Left lung (tissue), 10 donors: Measurements from ENCODE around the gene OR52M1. TPM values are rescaled to one million over a fixed set of nuclear protein-coding genes. Genes with fewer than 3 reads are reported as not detected.

Experiments
- ATAC-seq: fragments of 200-7000 bp; cut with Tn5 transposase; one replicate; pipeline ENCODE4 v1.9.1; 2020; ENCODE audit warnings: moderate library complexity
- DNase-seq, 4 donors: peaks; one replicate each; pipeline ENCODE4 v3.0.0-alpha.2; 2013 to 2020
- H3K27ac ChIP-seq, 2 donors: fragments of 200-600 bp; sonication (generic) in 1 of 2; one replicate each; pipeline versions ENCODE4 v1.5.0 to v1.8.0; 2020 to 2021
- H3K27me3 ChIP-seq, 2 donors: fragments of 200-600 bp; sonication (generic) in 1 of 2; one replicate each; pipeline versions ENCODE4 v1.5.0 to v1.8.0; 2020 to 2021
- H3K36me3 ChIP-seq, 2 donors: fragments of 200-600 bp; sonication (generic) in 1 of 2; one replicate each; pipeline versions ENCODE4 v1.5.0 to v1.8.0; 2020 to 2021
- H3K4me1 ChIP-seq, 2 donors: fragments of 200-600 bp; one replicate each; pipeline ENCODE4 v1.8.0; 2021
- H3K4me3 ChIP-seq, 2 donors: fragments of 200-600 bp; sonication (generic) in 1 of 2; one replicate each; pipeline versions ENCODE4 v1.5.0 to v1.8.0; 2020 to 2021; ENCODE audit warnings: mild to moderate bottlenecking in 1 of 2
- H3K9me3 ChIP-seq, 2 donors: fragments of 200-600 bp; sonication (generic) in 1 of 2; one replicate each; pipeline versions ENCODE4 v1.5.0 to v1.8.0; 2020 to 2021
- CTCF ChIP-seq, 2 donors: fragments of 200-600 bp; sonication (generic) in 1 of 2; IDR thresholded peaks; one replicate each; pipeline versions ENCODE4 v1.5.0 to v1.8.0; 2021; ENCODE audit warnings: antibody characterized with exemption in 2 of 2
- intact Hi-C, 2 donors: fragments of 100-400 bp; cut with DNase I; formaldehyde crosslinking; loops; one replicate each; pipeline versions ENCODE4 v1.11.2 to v1.14.2; 2022
- polyA plus RNA-seq, 6 donors: library from polyadenylated mRNA; unstranded; fragments of 120-200 nt; gene quantifications; one replicate each; pipeline ENCODE4 v1.2.1, GENCODE V29; 2013; ENCODE audit not compliant: insufficient read length in 6 of 6
- total RNA-seq, 2 donors: library from RNA; stranded (reverse); fragmentation: NEBNext Ultra II Directional; extraction: Animal tissue kit (Norgen Biotek cat#: 25700); gene quantifications; one replicate each; pipeline ENCODE4 v1.2.1, GENCODE V29; 2021
- donor health status: DM: no; HTN: yes; CAD: no.
- donor health status: DM: no; HTN: no; CAD: no.

OR52M1 gene
- total and polyA plus RNA-seq, 8 donors: not detected

DNA sequence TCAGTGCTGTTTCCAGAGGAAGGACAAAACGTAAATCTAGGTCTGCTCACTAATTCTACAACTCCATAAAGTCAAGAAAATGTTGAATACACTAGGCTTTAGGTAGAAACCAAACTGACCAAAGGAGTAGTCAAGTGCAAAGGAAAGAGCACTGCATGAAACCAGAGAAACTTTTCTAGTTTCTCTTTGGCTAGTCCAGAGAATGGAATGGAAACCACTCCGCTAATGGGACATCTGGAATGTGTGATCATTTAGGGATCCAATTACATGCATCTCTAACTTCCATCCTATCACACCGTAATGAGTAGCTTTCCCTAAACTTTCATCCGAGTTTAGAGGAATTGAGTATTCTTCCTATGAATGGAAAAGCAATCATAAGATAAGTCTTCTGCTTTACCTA, 2.4 kb downstream of the OR52M1 start:
- no peak overlapping the region for H3K27ac ChIP-seq
- no peaks in the 10 kb centered on the region for H3K27me3 ChIP-seq
- H3K9me3 ChIP-seq: peaks cover 0 to 5% of the 10 kb centered on the region in 2 donors
- no peak for TF ChIP-seq CTCF (IDR thresholded peaks at IDR 0.05)
- no peak for DNase-seq
- H3K36me3 ChIP-seq: no peaks in the 10 kb centered on the region
- no peak for ATAC-seq
- no peaks in the 10 kb centered on the region for H3K4me1 ChIP-seq
- intact Hi-C loops: no loop called here
- H3K4me3 ChIP-seq: no peak overlapping the region

DNA sequence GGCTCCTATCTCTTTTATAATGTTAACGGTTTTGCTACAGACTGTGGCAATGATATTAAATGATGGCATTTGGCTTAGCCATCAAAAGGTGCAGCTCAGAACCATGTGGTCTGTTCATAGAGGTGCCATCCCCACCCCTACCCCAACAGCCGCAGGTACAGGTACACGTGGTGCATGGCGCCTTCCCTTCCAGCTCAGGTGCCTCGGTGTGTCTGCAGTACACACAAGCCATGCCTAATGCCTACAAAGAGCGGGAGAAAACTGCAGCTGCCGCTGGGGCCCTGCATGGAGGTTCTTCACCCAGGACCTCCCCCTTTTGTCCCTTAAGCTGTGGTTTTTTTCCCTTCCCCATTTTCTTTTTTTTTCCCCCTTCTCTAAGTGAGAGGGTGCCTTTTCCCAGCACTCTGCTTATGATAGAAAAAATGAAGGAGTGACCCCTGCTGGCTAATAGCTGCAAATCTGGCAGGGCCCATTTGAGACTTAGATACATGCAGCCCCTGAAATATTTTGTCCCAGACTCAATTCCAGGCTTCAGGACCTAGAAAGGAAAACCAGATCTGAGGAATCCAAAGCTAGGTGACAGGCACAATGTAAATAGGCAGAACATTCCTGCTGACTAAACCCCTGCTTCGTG, 6.5 kb downstream of the OR52M1 start:
- Histone ChIP-seq H3K36me3 (no peaks in the 10 kb centered on the region), H3K4me3 (no peak overlapping the region), H3K4me1 (no peaks in the 10 kb centered on the region), H3K9me3 (peaks cover 0 to 5% of the 10 kb centered on the region in 2 donors), H3K27ac (no peak overlapping the region), H3K27me3 (no peaks in the 10 kb centered on the region)
- ATAC-seq (no peak), DNase-seq (no peak)
- peak in 1 of 2 donors; percentile 20 for TF ChIP-seq CTCF (IDR thresholded peaks at IDR 0.05)
- intact Hi-C loops: no loop called here

DNA sequence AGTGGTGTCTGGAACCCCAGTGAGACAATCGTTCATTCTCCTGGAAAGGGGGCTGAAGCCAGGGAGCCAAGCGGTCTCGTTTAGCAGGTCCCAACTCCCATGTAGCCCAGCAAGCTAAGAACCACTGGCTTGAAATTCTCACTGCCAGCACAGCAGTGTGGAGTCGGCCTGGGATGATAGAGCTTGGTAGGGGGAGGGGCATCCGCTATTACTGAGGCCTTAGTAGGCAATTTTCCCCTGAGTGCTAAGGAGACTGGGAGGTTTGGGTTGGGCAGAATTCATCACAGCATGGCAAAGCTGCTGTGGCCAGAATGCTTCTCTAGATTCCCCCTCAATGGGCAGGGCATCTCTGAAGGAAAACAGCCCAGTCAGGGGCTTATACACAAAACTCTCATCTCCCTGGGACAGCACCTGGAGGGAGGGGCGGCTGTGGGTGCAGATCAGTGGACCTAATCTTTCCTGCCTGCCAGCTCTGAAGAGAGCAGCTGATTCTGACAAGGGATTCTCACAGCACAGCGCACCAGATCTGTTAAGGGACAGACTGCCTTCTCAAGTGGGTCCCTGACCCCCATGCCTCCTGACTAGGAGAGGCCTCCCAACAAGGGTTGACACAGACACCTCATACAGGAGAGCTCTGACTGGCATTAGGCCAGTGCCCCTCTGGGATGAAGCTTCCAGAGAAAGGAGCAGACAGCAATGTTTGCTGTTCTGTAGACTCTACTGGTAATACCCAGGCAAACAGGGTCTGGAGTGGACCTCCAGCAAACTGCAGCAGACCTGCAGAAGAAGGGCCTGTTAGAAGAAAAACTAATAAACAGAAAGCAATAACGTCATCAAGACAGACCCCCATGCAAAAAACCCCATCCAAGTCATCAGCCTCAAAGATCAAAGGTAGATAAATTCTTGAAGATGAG, 14.8 kb downstream of the OR52M1 start:
- intact Hi-C loops: no loop called here
- peak; percentile 46 for ATAC-seq

DNA sequence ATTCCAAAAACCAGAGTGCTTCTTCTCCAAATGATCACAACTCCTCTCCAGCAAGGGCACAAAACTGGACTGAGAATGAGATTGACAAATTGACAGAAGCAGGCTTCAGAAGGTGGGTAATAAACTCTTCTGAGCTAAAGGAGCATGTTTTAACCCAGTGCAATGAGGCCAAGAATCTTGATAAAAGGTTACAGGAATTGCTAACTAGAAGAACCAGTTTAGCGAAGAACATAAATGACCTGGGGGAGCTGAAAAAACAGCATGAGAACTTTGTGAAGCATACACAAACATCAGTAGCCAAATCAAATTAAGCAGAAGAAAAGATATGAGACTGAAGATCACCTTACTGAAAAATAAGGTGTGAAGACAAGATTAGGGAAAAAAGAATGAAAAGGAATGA, 15.5 kb downstream of the OR52M1 start:
- H3K4me1 ChIP-seq: no peaks in the 10 kb centered on the region
- H3K36me3 ChIP-seq: no peaks in the 10 kb centered on the region
- no peak overlapping the region for H3K4me3 ChIP-seq
- no peak overlapping the region for H3K27ac ChIP-seq
- intact Hi-C loops: no loop called here
- TF ChIP-seq CTCF (IDR thresholded peaks at IDR 0.05): no peak
- DNase-seq (peak in 2 of 4 donors; percentile 7 to 54), ATAC-seq (peak; percentile 68)
- H3K27me3 ChIP-seq: no peaks in the 10 kb centered on the region
- H3K9me3 ChIP-seq: no peaks in the 10 kb centered on the region

More for the DNA sequence above, 14.8 kb downstream of the OR52M1 start:
- no peak for TF ChIP-seq CTCF (IDR thresholded peaks at IDR 0.05)
- Histone ChIP-seq H3K36me3 (no peaks in the 10 kb centered on the region), H3K4me3 (no peak overlapping the region), H3K27me3 (no peaks in the 10 kb centered on the region), H3K9me3 (no peaks in the 10 kb centered on the region), H3K4me1 (no peaks in the 10 kb centered on the region), H3K27ac (no peak overlapping the region)
- DNase-seq: no peak

DNA sequence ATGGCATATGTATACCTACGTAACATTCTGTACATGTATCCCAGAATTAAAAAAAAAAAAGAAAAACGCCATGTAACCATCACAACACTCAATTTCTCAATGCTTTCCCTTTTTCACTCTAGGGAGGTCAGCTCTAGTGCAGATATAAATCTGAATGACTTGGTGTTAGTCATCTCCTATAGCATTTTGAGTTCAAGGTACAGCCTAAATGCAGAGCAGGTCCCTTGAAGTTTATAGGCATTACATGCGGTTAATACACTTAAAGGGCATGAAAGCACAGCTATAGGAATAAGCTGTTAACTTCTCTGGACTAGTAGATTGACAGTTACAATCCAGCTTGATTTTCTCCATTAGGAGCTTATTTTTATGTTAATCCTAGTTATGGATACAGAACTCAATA, 20.4 kb downstream of the OR52M1 start:
- H3K27me3 ChIP-seq: no peaks in the 10 kb centered on the region
- no peaks in the 10 kb centered on the region for H3K9me3 ChIP-seq
- H3K36me3 ChIP-seq: no peaks in the 10 kb centered on the region
- ATAC-seq (no peak), DNase-seq (no peak)
- intact Hi-C loops: no loop called here
- TF ChIP-seq CTCF (IDR thresholded peaks at IDR 0.05): no peak
- H3K4me1 ChIP-seq: no peaks in the 10 kb centered on the region
- H3K4me3 ChIP-seq: no peak overlapping the region
- H3K27ac ChIP-seq: no peak overlapping the region
